IMR-90 (cell line): ENCODE measurements around the gene UNK. TPM values are rescaled to one million over a fixed set of nuclear protein-coding genes. Genes with fewer than 3 reads are reported as not detected.
A peak's percentile ranks its signal among the peaks of the same experiment; 100 is the strongest.

Source experiments
- ATAC-seq: fragments of 200-7000 bp; cut with Tn5 transposase; 2 replicates; pipeline ENCODE4 v1.9.1; 2020; ENCODE audit warnings: low read depth, mild to moderate bottlenecking, moderate library complexity
- BruUV-seq: library from RNA; stranded (reverse); fragments of 400-500 nt; replicated peaks from 2 replicates; lab custom pipeline; 2021; lab: Mats Ljungman, UMichigan
- CTCF ChIA-PET: fragments of 300-600 bp; formaldehyde crosslinking; extraction: SDS; loops from one replicate; lab custom pipeline; 2021; ENCODE audit warnings: antibody characterized with exemption; lab: Yijun Ruan, JAX
- POLR2A ChIA-PET: fragments of 300-600 bp; sonication (Branson Sonifier 250); formaldehyde crosslinking; loops from one replicate; lab custom pipeline; 2022; ENCODE audit warnings: antibody characterized with exemption; ENCODE audit not compliant: unreplicated experiment; lab: Charles Lee
- DNase-seq: peaks from one replicate; pipeline ENCODE4 v3.0.0; 2013
- H2AFZ ChIP-seq: replicated peaks from 2 replicates; pipeline ENCODE3; 2013; ENCODE audit warnings: low read length, mild to moderate bottlenecking; ENCODE audit not compliant: poor library complexity
- H2AK5ac ChIP-seq: 2 replicates; pipeline ENCODE4 v1.6.1; 2013; ENCODE audit warnings: low read depth, low read length, inconsistent platforms
- H2AK9ac ChIP-seq: replicated peaks from 2 replicates; pipeline ENCODE3; 2013; ENCODE audit warnings: mild to moderate bottlenecking, low read depth, low read length, moderate library complexity; ENCODE audit not compliant: poor library complexity
- H2BK120ac ChIP-seq: 2 replicates; pipeline ENCODE4 v1.6.1; 2013; ENCODE audit warnings: low read depth, low read length, inconsistent platforms
- H2BK15ac ChIP-seq: 3 replicates; pipeline ENCODE4 v1.6.1; 2013; ENCODE audit warnings: low read depth, low read length, inconsistent platforms
- H2BK20ac ChIP-seq: 2 replicates; pipeline ENCODE4 v1.6.1; 2013; ENCODE audit warnings: low read depth, mild to moderate bottlenecking, inconsistent platforms, low read length, moderate library complexity
- H2BK5ac ChIP-seq: 2 replicates; pipeline ENCODE4 v1.6.1; 2013; ENCODE audit warnings: mild to moderate bottlenecking, low read depth, low read length, inconsistent platforms; ENCODE audit not compliant: poor library complexity, severe bottlenecking
- H3K14ac ChIP-seq: replicated peaks from 2 replicates; pipeline ENCODE4 v1.6.1; 2013; ENCODE audit warnings: low read depth, low read length, inconsistent platforms
- H3K18ac ChIP-seq: 2 replicates; pipeline ENCODE4 v1.6.1; 2013; ENCODE audit warnings: low read depth, low read length, control low read depth
- H3K23ac ChIP-seq: 2 replicates; pipeline ENCODE4 v1.6.1; 2013; ENCODE audit warnings: low read depth, low read length, inconsistent platforms
- H3K27ac ChIP-seq: 2 replicates; pipeline ENCODE4 v1.5.1; 2013; ENCODE audit warnings: mild to moderate bottlenecking, control low read depth, low read length; ENCODE audit not compliant: insufficient read depth
- H3K27me3 ChIP-seq: 2 replicates; pipeline ENCODE4 v1.6.1; 2013; ENCODE audit warnings: low read length; ENCODE audit not compliant: control insufficient read depth, insufficient read depth
- H3K36me3 ChIP-seq: 2 replicates; pipeline ENCODE4 v1.6.1; 2013; ENCODE audit warnings: low read length, mixed read lengths; ENCODE audit not compliant: control insufficient read depth, insufficient read depth
- H3K4ac ChIP-seq: 2 replicates; pipeline ENCODE4 v1.6.1; 2013; ENCODE audit warnings: low read depth, low read length, inconsistent platforms
- H3K4me1 ChIP-seq: 2 replicates; pipeline ENCODE4 v1.6.1; 2013; ENCODE audit warnings: low read length, mixed read lengths; ENCODE audit not compliant: control insufficient read depth, insufficient read depth
- H3K4me2 ChIP-seq: 2 replicates; pipeline ENCODE4 v1.6.1; 2013; ENCODE audit warnings: low read depth, mild to moderate bottlenecking, control low read depth, low read length, moderate library complexity
- H3K4me3 ChIP-seq: 2 replicates; pipeline ENCODE4 v1.5.1; 2013; ENCODE audit warnings: low read depth, mild to moderate bottlenecking, control low read depth, low read length, moderate library complexity; ENCODE audit not compliant: insufficient read depth
- H3K56ac ChIP-seq: 2 replicates; pipeline ENCODE4 v1.6.1; 2013; ENCODE audit warnings: low read length, inconsistent platforms; ENCODE audit not compliant: insufficient read depth; ENCODE audit errors: extremely low read depth
- H3K79me1 ChIP-seq, 2 experiments: 2 replicates each; pipeline ENCODE4 v1.6.1; 2013; ENCODE audit warnings: low read length in 2 of 2, inconsistent platforms in 1 of 2, low read depth in 1 of 2
- H3K9ac ChIP-seq: 2 replicates; pipeline ENCODE4 v1.6.1; 2013; ENCODE audit warnings: low read depth, low read length, control low read depth
- H3K9me1 ChIP-seq: 2 replicates; pipeline ENCODE4 v1.6.1; 2013; ENCODE audit warnings: low read length, inconsistent platforms; ENCODE audit not compliant: insufficient read depth
- H3K9me3 ChIP-seq: 2 replicates; pipeline ENCODE4 v1.6.1; 2013; ENCODE audit warnings: low read length; ENCODE audit not compliant: control insufficient read depth, insufficient read depth
- H4K20me1 ChIP-seq: 2 replicates; pipeline ENCODE4 v1.6.1; 2013; ENCODE audit warnings: low read length, inconsistent platforms; ENCODE audit not compliant: insufficient read depth
- H4K5ac ChIP-seq: 2 replicates; pipeline ENCODE4 v1.6.1; 2013; ENCODE audit warnings: mild to moderate bottlenecking, low read depth, low read length, control low read depth
- H4K8ac ChIP-seq, 2 experiments: 2 replicates each; pipeline ENCODE4 v1.6.1; 2013; ENCODE audit warnings: low read depth in 2 of 2, low read length in 2 of 2, control low read depth in 1 of 2, inconsistent platforms in 1 of 2
- H4K91ac ChIP-seq: 2 replicates; pipeline ENCODE4 v1.6.1; 2013; ENCODE audit warnings: low read depth, low read length, inconsistent platforms; ENCODE audit not compliant: insufficient read depth
- BHLHE40 ChIP-seq: fragments of 150-350 bp; IDR thresholded peaks from 2 replicates; pipeline ENCODE4 v1.6.1; 2016; ENCODE audit warnings: mild to moderate bottlenecking, low read depth, low read length
- CEBPB ChIP-seq: IDR thresholded peaks from 2 replicates; pipeline ENCODE4 v1.6.1; 2012; ENCODE audit warnings: low read depth, low read length, improper control_type of control experiment
- CHD1 ChIP-seq: IDR thresholded peaks from 2 replicates; pipeline ENCODE4 v1.6.1; 2012; ENCODE audit warnings: low read depth, low read length, improper control_type of control experiment
- FOS ChIP-seq: fragments of 150-350 bp; IDR thresholded peaks from 2 replicates; pipeline ENCODE4 v1.6.1; 2016; ENCODE audit warnings: low read depth, low read length
- MAZ ChIP-seq: IDR thresholded peaks from 2 replicates; pipeline ENCODE4 v1.6.1; 2012; ENCODE audit warnings: low read depth, mild to moderate bottlenecking, low read length, improper control_type of control experiment, moderate library complexity, borderline replicate concordance
- MXI1 ChIP-seq: IDR thresholded peaks from 2 replicates; pipeline ENCODE4 v1.6.1; 2012; ENCODE audit warnings: low read depth, mild to moderate bottlenecking, low read length, moderate library complexity, borderline replicate concordance
- POLR2A ChIP-seq: IDR thresholded peaks from 2 replicates; pipeline ENCODE4 v1.6.1; 2012; ENCODE audit warnings: mild to moderate bottlenecking, low read depth, low read length
- RAD21 ChIP-seq: IDR thresholded peaks from 2 replicates; pipeline ENCODE4 v1.6.1; 2012; ENCODE audit warnings: low read length, improper control_type of control experiment
- RCOR1 ChIP-seq: IDR thresholded peaks from 2 replicates; pipeline ENCODE4 v1.6.1; 2012; ENCODE audit warnings: mild to moderate bottlenecking, low read length, improper control_type of control experiment; ENCODE audit not compliant: insufficient replicate concordance
- RFX5 ChIP-seq: IDR thresholded peaks from 2 replicates; pipeline ENCODE4 v1.8.0; 2012; ENCODE audit warnings: low read depth, mild to moderate bottlenecking, low read length, moderate library complexity
- SMC3 ChIP-seq: fragments of 150-350 bp; IDR thresholded peaks from 2 replicates; pipeline ENCODE4 v1.6.1; 2016; ENCODE audit warnings: low read depth, mild to moderate bottlenecking, antibody characterized with exemption, low read length, moderate library complexity
- WGBS, 2 experiments: methylation state at CpG; one replicate each; pipeline versions ENCODE4 v1.1.5 to v1.1.7; 2013; ENCODE audit warnings: missing lambda C conversion rate in 2 of 2; ENCODE audit not compliant: insufficient read length in 1 of 2; ENCODE audit errors: extremely low coverage in 2 of 2; 5-methylcytosine and 5-hydroxymethylcytosine counted together
- dilution Hi-C: fragments of 300-500 bp; cut with HindIII; formaldehyde crosslinking; loops from one replicate; pipeline ENCODE4 v1.14.3; 2018; ENCODE audit warnings: low sequenced_read_pairs; ENCODE audit not compliant: unreplicated experiment
- in situ Hi-C: fragments of 300-500 bp; cut with MboI; formaldehyde crosslinking; loops from 3 replicates; pipeline ENCODE4 v1.14.3; 2019; ENCODE audit warnings: low sequenced_read_pairs, inconsistent platforms, mixed read lengths
- intact Hi-C: fragments of 100-400 bp; cut with micrococcal nuclease; formaldehyde crosslinking; loops from 2 replicates; pipeline ENCODE4 v1.10.0; 2022
- polyA plus RNA-seq, 3 experiments: library from polyadenylated mRNA; depleted of rRNA; stranded (reverse); fragments of >200 nt; gene quantifications; 2 replicates each; pipeline ENCODE4 v1.2.3, GENCODE V29; 2012; ENCODE audit warnings: low replicate concordance in 1 of 3
- total RNA-seq: library from RNA; depleted of rRNA; stranded (reverse); fragments of >200 nt; gene quantifications from 2 replicates; pipeline ENCODE4 v1.2.3, GENCODE V29; 2012
- TF ChIP-seq, protein P1 (sequence below): fragments of 150-350 bp; IDR thresholded peaks from 2 replicates; pipeline ENCODE4 v1.6.1; 2017; ENCODE audit warnings: mild to moderate bottlenecking, antibody characterized with exemption, low read length, low read depth
- TF ChIP-seq, protein P2 (sequence below): fragments of 150-350 bp; IDR thresholded peaks from 2 replicates; pipeline ENCODE4 v1.6.1; 2016; ENCODE audit warnings: low read depth, mild to moderate bottlenecking, low read length, moderate library complexity, borderline replicate concordance

The UNK gene
- total and polyA plus RNA-seq, 2 of the 4 experiments (the other 2 are of a cell fraction), result 15.4 to 17.3 TPM

DNA sequence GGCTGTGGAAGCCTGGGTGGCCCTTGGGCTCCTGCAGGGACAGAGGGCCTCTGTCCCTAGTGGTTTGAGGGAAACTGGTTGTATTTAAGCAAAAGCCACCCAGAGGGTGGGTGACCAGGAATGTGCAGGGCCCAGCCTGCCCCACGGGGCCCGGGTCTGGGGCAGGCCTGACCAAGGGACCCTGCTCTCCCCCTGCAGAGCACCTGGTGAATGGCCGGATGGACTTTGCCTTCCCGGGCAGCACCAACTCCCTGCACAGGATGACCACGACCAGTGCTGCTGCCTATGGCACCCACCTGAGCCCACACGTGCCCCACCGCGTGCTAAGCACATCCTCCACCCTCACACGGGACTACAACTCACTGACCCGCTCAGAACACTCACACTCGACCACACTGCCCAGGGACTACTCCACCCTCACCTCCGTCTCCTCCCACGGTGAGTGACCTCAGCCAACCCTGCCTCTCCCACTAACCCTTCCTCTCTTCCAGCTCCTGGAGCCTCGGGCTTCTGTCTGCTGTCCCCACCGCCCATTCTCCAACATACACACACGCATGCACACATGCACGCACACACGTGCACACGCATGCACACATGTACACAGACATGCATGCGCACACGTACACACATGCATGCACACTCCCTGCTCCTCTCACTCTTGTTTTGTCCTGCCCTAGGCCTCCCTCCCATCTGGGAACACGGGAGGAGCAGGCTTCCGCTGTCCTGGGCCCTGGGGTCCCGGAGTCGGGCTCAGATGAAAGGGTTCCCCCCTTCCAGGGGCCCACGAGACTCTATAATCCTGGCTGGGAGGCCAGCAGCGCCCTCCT is 30.0 kb upstream of the UNK start (continued):
- TF ChIP-seq, protein P1, sequence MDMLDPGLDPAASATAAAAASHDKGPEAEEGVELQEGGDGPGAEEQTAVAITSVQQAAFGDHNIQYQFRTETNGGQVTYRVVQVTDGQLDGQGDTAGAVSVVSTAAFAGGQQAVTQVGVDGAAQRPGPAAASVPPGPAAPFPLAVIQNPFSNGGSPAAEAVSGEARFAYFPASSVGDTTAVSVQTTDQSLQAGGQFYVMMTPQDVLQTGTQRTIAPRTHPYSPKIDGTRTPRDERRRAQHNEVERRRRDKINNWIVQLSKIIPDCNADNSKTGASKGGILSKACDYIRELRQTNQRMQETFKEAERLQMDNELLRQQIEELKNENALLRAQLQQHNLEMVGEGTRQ, result no peak
- no peak for TF ChIP-seq MAZ

DNA sequence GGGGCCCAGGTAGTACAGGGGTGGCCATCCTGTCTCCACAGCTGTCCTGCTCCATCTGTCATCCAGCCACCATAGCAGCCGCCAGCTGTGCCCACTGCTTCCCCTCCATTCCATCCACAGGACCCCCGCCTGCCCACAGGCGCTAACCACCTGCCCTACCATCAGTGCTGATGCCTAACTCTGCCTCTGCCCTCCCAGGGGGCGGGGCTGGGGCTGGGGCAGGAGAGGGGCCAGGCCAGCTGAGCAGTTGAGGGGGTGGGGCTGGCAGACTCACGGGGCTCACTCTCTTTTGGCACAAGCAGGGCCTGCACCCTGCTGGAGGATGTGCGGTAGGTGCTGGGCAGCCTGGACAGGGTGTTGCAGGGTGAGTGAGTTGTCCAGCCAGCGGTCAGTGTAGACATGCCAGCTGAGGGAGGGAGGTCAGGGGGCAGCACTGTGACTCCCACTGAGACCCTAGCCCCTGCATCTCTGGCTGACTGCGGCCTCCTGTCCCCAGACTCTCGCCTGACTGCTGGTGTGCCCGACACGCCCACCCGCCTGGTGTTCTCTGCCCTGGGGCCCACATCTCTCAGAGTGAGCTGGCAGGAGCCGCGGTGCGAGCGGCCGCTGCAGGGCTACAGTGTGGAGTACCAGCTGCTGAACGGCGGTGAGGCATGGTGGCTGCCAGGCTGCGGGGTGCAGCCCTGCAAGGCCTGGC is 29.3 kb upstream of the UNK start:
- Histone ChIP-seq H3K36me3 (no peaks in the 10 kb centered on the region), H4K91ac (no peak overlapping the region), H3K9me1 (peaks cover 3% of the 10 kb centered on the region; the same call in 1 of the 2 replicates), H3K23ac (no peak overlapping the region), H2AK9ac (peak overlapping the region; percentile 76), H2BK5ac (no peak overlapping the region), H2BK15ac (no peak overlapping the region), H3K56ac (no peak overlapping the region), H4K8ac (no peak overlapping the region), H3K14ac (no peak overlapping the region), H3K4ac (no peak overlapping the region), H2AK5ac (no peak overlapping the region), H3K4me3 (no peak overlapping the region), H4K20me1 (no peaks in the 10 kb centered on the region), H3K27me3 (no peaks in the 10 kb centered on the region; the same call in 1 of the 2 replicates), H3K18ac (no peak overlapping the region), H2BK120ac (no peak overlapping the region), H2AFZ (no peak overlapping the region), H3K9ac (no peak overlapping the region), H3K27ac (no peak overlapping the region), H2BK20ac (no peak overlapping the region), H3K9me3 (no peaks in the 10 kb centered on the region), H3K4me1 (peaks cover 6% of the 10 kb centered on the region), H4K5ac (no peak overlapping the region), H3K4me2 (no peak overlapping the region), H3K79me1 (no peaks in the 10 kb centered on the region)
- DNase-seq (no peak), ATAC-seq (no peak)
- BruUV-seq, result no TSS peak
- in situ Hi-C loops (no loop called here), intact Hi-C loops (no loop called here), dilution Hi-C loops (no loop called here)
- POLR2A ChIA-PET, result interaction anchor here (0.5 kb wide), 1 partner anchor 20 kb away, joined by 3 read pairs; no protein-coding TSS in a partner anchor
- CTCF ChIA-PET, result no interaction called here
- WGBS, 2 experiments, result 80% methylated on average over 5 of the region's 20 CpGs; no CpG with 5 or more reads in 1 of the 2 experiments
- TF ChIP-seq, protein P2, sequence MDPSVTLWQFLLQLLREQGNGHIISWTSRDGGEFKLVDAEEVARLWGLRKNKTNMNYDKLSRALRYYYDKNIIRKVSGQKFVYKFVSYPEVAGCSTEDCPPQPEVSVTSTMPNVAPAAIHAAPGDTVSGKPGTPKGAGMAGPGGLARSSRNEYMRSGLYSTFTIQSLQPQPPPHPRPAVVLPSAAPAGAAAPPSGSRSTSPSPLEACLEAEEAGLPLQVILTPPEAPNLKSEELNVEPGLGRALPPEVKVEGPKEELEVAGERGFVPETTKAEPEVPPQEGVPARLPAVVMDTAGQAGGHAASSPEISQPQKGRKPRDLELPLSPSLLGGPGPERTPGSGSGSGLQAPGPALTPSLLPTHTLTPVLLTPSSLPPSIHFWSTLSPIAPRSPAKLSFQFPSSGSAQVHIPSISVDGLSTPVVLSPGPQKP, result no peak
- TF ChIP-seq RCOR1 (no peak), CHD1 (no peak), POLR2A (no peak), SMC3 (no peak), RAD21 (no peak), CEBPB (no peak), RFX5 (no peak), FOS (no peak), MXI1 (no peak), BHLHE40 (no peak)
